Neural cell (in vitro differentiated cells): ENCODE measurements around the gene LPP. TPM values are rescaled to one million over a fixed set of nuclear protein-coding genes. Genes with fewer than 3 reads are reported as not detected.

ENCODE experiments used
- H2AFZ ChIP-seq: fragments of 200-600, 300-800 bp; sonication (generic), shearing (Covaris generic); 2 replicates; pipeline ENCODE4 v1.6.0; 2014; ENCODE audit warnings: low read depth, mild to moderate bottlenecking, antibody characterized with exemption, low read length, moderate library complexity
- H3F3A ChIP-seq: fragments of 200-600 bp; shearing (Covaris generic); 2 replicates; pipeline ENCODE4 v1.6.1; 2016; ENCODE audit warnings: mild to moderate bottlenecking, moderate library complexity, mixed read lengths, antibody characterized with exemption, low read length; ENCODE audit not compliant: insufficient read depth, poor library complexity, severe bottlenecking
- H3K27ac ChIP-seq: fragments of 200-600, 300-800 bp; sonication (generic), shearing (Covaris generic); 2 replicates; pipeline ENCODE4 v1.5.1; 2014; ENCODE audit warnings: mild to moderate bottlenecking, low read length, moderate library complexity
- H3K27me3 ChIP-seq: fragments of 300-800, 200-600 bp; sonication (generic), shearing (Covaris generic); 2 replicates; pipeline ENCODE4 v1.6.0; 2014; ENCODE audit warnings: mild to moderate bottlenecking, low read depth, low read length, moderate library complexity; ENCODE audit not compliant: insufficient read depth
- H3K36me3 ChIP-seq: fragments of 300-800, 200-600 bp; sonication (generic), shearing (Covaris generic); 2 replicates; pipeline ENCODE4 v1.5.1; 2014; ENCODE audit warnings: mild to moderate bottlenecking, antibody characterized with exemption, low read length, moderate library complexity; ENCODE audit not compliant: insufficient read depth
- H3K4me2 ChIP-seq: fragments of 300-800, 200-600 bp; sonication (generic), shearing (Covaris generic); 2 replicates; pipeline ENCODE4 v1.6.0; 2014; ENCODE audit warnings: mild to moderate bottlenecking, low read length
- H3K4me3 ChIP-seq: fragments of 300-800, 200-600 bp; sonication (generic), shearing (Covaris generic); 2 replicates; pipeline ENCODE4 v1.5.1; 2014; ENCODE audit warnings: mild to moderate bottlenecking, low read length, moderate library complexity
- H3K79me2 ChIP-seq: fragments of 200-600 bp; shearing (Covaris generic); replicated peaks from 2 replicates; pipeline ENCODE4 v1.6.0; 2014; ENCODE audit warnings: mild to moderate bottlenecking, low read length, moderate library complexity; ENCODE audit not compliant: insufficient read depth
- H3K9ac ChIP-seq: fragments of 300-800, 200-600 bp; sonication (generic), shearing (Covaris generic); 2 replicates; pipeline ENCODE4 v1.6.1; 2016; ENCODE audit warnings: mild to moderate bottlenecking, low read length, mixed read lengths
- H3K9me2 ChIP-seq: fragments of 200-600 bp; shearing (Covaris generic); 2 replicates; pipeline ENCODE4 v1.6.1; 2016; ENCODE audit warnings: mild to moderate bottlenecking, low read length, mixed read lengths; ENCODE audit not compliant: insufficient read depth
- H3K9me3 ChIP-seq: fragments of 200-600, 300-800 bp; sonication (generic), shearing (Covaris generic); 2 replicates; pipeline ENCODE4 v1.6.1; 2016; ENCODE audit warnings: mild to moderate bottlenecking, mixed run types, low read length, moderate library complexity, mixed read lengths
- H4K20me1 ChIP-seq: fragments of 200-600 bp; shearing (Covaris generic); 2 replicates; pipeline ENCODE4 v1.6.1; 2016; ENCODE audit warnings: mild to moderate bottlenecking, mixed run types; ENCODE audit not compliant: insufficient read depth
- EP300 ChIP-seq: fragments of 450-650 bp; conservative IDR thresholded peaks from 2 replicates; pipeline ENCODE4 v1.6.1; 2014; ENCODE audit warnings: antibody characterized with exemption, mild to moderate bottlenecking, moderate library complexity; ENCODE audit not compliant: poor library complexity, severe bottlenecking
- EZH2 ChIP-seq: fragments of 200-600, 300-800 bp; shearing (Covaris generic), sonication (generic); IDR thresholded peaks from 2 replicates; pipeline ENCODE4 v1.6.1; 2014; ENCODE audit warnings: antibody characterized with exemption, low read length, borderline replicate concordance, mild to moderate bottlenecking; ENCODE audit not compliant: insufficient read depth, poor library complexity, severe bottlenecking
- MXI1 ChIP-seq: fragments of 450-650 bp; conservative IDR thresholded peaks from 2 replicates; pipeline ENCODE4 v1.6.1; 2014; ENCODE audit warnings: antibody characterized with exemption, mild to moderate bottlenecking; ENCODE audit not compliant: poor library complexity, severe bottlenecking
- POLR2AphosphoS5 ChIP-seq: IDR thresholded peaks from 2 replicates; pipeline ENCODE4 v1.6.1; 2012
- RAD21 ChIP-seq: fragments of 450-650 bp; conservative IDR thresholded peaks from 2 replicates; pipeline ENCODE4 v1.6.1; 2014; ENCODE audit warnings: antibody characterized with exemption, mild to moderate bottlenecking, moderate library complexity
- SMC3 ChIP-seq: fragments of 450-650 bp; conservative IDR thresholded peaks from 2 replicates; pipeline ENCODE4 v1.6.1; 2014; ENCODE audit warnings: antibody characterized with exemption, mild to moderate bottlenecking, moderate library complexity; ENCODE audit not compliant: poor library complexity
- TAF1 ChIP-seq: IDR thresholded peaks from 2 replicates; pipeline ENCODE4 v1.6.1; 2012; ENCODE audit warnings: low read depth
- polyA plus RNA-seq: library from polyadenylated mRNA; depleted of rRNA; stranded (reverse); fragments of >200 nt; gene quantifications from 2 replicates; pipeline ENCODE4 v1.2.3, GENCODE V29; 2014
- TF ChIP-seq, protein P1 (sequence below): fragments of 450-650 bp; IDR thresholded peaks from 2 replicates; pipeline ENCODE4 v1.5.1; 2014; ENCODE audit warnings: antibody characterized with exemption, mild to moderate bottlenecking, moderate library complexity; ENCODE audit not compliant: poor library complexity, severe bottlenecking
- TF ChIP-seq, protein P2 (sequence below): IDR thresholded peaks from 2 replicates; pipeline ENCODE4 v1.6.1; 2012; ENCODE audit warnings: borderline replicate concordance

LPP gene
- polyA plus RNA-seq, 1 donor from 2014 or later: 3.0 TPM

DNA sequence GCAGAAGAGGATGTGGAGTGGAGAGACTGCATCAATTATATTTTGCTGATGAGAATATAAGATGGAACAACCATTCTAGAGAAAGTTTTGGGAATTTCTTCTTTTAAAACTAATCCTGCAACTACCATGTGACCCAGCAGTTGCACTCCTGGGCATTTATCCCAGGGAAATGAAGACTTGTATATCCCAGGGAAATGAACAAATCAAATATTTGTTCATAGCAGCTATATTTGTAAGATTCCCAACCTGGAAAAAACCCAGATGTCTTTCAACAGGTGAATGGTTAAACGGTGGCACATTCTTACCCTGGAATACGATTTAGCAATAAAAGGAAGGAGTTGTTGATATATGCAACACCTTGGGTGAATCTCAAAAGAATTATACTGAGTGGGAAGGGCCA lies 632.5 kb downstream of the LPP start (continued):
- no peak for TF ChIP-seq EP300

DNA sequence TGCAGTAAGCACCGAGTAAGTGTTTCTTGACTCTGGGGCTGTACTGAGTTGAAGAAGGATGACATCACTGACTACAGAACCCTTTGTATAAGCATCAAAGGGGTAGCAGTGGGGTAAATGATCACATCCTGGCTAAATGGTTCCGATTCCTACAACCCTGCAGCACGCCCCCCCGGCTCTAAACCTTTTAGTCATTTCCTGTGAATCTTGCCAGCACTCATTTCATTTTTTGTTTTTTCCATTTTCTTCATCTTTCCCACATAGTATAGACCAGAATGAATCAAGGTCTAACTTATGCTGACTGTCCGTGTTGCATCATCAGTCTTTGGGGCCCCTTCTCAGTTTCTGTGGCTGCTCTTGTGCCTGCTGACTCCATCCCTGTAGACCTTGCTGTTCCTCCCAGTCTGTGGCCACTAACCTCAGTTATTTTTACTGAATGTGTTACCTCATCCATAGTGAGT lies 634.7 kb downstream of the LPP start:
- Histone ChIP-seq H3K4me2 (no peak overlapping the region), H3K36me3 (no peaks in the 10 kb centered on the region)

DNA sequence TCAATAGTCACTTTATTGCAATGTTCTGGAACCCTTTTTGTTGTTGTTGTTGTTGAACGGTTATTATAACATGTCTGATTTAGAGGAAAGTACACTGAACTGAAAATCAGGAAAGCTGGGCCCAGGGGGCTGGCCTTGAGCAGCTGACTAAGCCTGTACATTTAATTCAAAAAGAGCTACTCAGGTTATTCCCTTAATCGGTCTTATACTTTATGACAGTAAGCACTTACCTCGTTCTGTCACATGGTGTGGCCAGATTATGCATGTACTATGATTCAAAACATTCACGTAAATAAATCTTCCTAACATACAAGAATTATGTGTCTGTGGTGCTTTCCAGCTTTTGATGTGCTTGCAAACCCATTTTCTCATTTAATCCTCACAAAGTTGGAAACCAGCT lies 635.3 kb downstream of the LPP start:
- H3K27ac ChIP-seq: no peak overlapping the region
- H3K9me3 ChIP-seq: no peaks in the 10 kb centered on the region
- H4K20me1 ChIP-seq: no peaks in the 10 kb centered on the region
- H3K79me2 ChIP-seq: no peaks in the 10 kb centered on the region
- no peaks in the 10 kb centered on the region for H3K27me3 ChIP-seq
- TF ChIP-seq, protein P1, sequence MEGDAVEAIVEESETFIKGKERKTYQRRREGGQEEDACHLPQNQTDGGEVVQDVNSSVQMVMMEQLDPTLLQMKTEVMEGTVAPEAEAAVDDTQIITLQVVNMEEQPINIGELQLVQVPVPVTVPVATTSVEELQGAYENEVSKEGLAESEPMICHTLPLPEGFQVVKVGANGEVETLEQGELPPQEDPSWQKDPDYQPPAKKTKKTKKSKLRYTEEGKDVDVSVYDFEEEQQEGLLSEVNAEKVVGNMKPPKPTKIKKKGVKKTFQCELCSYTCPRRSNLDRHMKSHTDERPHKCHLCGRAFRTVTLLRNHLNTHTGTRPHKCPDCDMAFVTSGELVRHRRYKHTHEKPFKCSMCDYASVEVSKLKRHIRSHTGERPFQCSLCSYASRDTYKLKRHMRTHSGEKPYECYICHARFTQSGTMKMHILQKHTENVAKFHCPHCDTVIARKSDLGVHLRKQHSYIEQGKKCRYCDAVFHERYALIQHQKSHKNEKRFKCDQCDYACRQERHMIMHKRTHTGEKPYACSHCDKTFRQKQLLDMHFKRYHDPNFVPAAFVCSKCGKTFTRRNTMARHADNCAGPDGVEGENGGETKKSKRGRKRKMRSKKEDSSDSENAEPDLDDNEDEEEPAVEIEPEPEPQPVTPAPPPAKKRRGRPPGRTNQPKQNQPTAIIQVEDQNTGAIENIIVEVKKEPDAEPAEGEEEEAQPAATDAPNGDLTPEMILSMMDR: no peak
- TF ChIP-seq SMC3: no peak
- no peak for TF ChIP-seq MXI1
- no peak for TF ChIP-seq POLR2AphosphoS5
- no peak for TF ChIP-seq EP300
- TF ChIP-seq, protein P2, sequence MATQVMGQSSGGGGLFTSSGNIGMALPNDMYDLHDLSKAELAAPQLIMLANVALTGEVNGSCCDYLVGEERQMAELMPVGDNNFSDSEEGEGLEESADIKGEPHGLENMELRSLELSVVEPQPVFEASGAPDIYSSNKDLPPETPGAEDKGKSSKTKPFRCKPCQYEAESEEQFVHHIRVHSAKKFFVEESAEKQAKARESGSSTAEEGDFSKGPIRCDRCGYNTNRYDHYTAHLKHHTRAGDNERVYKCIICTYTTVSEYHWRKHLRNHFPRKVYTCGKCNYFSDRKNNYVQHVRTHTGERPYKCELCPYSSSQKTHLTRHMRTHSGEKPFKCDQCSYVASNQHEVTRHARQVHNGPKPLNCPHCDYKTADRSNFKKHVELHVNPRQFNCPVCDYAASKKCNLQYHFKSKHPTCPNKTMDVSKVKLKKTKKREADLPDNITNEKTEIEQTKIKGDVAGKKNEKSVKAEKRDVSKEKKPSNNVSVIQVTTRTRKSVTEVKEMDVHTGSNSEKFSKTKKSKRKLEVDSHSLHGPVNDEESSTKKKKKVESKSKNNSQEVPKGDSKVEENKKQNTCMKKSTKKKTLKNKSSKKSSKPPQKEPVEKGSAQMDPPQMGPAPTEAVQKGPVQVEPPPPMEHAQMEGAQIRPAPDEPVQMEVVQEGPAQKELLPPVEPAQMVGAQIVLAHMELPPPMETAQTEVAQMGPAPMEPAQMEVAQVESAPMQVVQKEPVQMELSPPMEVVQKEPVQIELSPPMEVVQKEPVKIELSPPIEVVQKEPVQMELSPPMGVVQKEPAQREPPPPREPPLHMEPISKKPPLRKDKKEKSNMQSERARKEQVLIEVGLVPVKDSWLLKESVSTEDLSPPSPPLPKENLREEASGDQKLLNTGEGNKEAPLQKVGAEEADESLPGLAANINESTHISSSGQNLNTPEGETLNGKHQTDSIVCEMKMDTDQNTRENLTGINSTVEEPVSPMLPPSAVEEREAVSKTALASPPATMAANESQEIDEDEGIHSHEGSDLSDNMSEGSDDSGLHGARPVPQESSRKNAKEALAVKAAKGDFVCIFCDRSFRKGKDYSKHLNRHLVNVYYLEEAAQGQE: no peak
- no peak for TF ChIP-seq EZH2
- no peak for TF ChIP-seq RAD21
- no peak for TF ChIP-seq TAF1
- H3K36me3 ChIP-seq: no peaks in the 10 kb centered on the region
- H3K4me3 ChIP-seq: no peak overlapping the region
- H3F3A ChIP-seq: no peaks in the 10 kb centered on the region
- H2AFZ ChIP-seq: no peak overlapping the region
- no peak overlapping the region for H3K9ac ChIP-seq
- H3K4me2 ChIP-seq: no peak overlapping the region
- no peaks in the 10 kb centered on the region for H3K9me2 ChIP-seq

More for the DNA sequence above, 634.7 kb downstream of the LPP start:
- Histone ChIP-seq H4K20me1 (no peaks in the 10 kb centered on the region), H3K9me2 (no peaks in the 10 kb centered on the region), H3K9me3 (no peaks in the 10 kb centered on the region), H3K9ac (no peak overlapping the region), H3K27me3 (no peaks in the 10 kb centered on the region), H3F3A (no peaks in the 10 kb centered on the region), H3K27ac (no peak overlapping the region), H3K79me2 (no peaks in the 10 kb centered on the region), H2AFZ (no peak overlapping the region), H3K4me3 (no peak overlapping the region)
- TF ChIP-seq EZH2: no peak
- TF ChIP-seq POLR2AphosphoS5: no peak
- TF ChIP-seq MXI1: no peak
- TF ChIP-seq EP300: no peak
- TF ChIP-seq, protein P1: no peak
- no peak for TF ChIP-seq RAD21
- TF ChIP-seq SMC3: no peak
- TF ChIP-seq, protein P2: no peak
- TF ChIP-seq TAF1: no peak
